NCI-H2196 treated with DMSO at 0.1 percent for 48 hours (cell line): ENCODE measurements around the gene ZMIZ1.

Experiments used
- DNase-seq: peaks from one replicate; lab custom pipeline; 2025; ENCODE audit not compliant: unreplicated experiment; lab: John Stamatoyannopoulos, UW

The ZMIZ1 gene

GRCh38 chr10:79299397-79300241 is 230.9 kb downstream of the ZMIZ1 start:
- DNase-seq, result no peak

GRCh38 chr10:79300711-79301110 is 231.9 kb downstream of the ZMIZ1 start:
- no peak for DNase-seq

GRCh38 chr10:79301754-79302530 is 233.2 kb downstream of the ZMIZ1 start:
- no peak for DNase-seq

GRCh38 chr10:79303631-79304478 is 235.1 kb downstream of the ZMIZ1 start:
- DNase-seq, result no peak

DNA sequence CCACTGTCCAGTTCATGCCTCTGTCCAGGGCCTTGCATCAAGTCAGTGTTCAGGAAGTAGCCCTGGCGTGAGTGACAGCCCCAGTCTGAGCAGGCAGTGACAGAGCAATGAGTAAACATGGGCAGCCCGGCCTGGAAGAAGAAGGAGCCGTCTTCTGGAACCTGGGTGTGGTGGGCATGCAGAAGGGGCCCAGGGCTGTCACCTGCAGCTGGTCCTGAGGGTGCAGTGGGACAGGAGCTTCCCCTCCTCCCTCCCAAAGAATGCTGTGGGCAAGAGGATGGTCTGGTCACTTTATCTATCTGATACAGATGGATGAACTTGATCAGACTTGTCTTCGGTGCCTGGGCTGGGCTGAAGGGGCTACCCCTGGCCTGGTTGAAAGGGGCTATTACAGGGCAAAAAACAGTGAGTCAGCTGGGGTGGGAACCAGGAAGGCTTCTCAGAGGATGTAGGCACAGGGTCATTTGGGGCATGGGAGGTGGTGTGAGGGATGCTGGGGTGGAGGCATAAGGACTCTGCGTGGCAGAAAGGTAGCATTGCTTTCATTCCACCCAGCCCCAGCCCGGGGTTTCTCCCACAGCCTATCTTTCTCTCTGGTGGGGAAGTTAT is 235.8 kb downstream of the ZMIZ1 start:
- no peak for DNase-seq

DNA sequence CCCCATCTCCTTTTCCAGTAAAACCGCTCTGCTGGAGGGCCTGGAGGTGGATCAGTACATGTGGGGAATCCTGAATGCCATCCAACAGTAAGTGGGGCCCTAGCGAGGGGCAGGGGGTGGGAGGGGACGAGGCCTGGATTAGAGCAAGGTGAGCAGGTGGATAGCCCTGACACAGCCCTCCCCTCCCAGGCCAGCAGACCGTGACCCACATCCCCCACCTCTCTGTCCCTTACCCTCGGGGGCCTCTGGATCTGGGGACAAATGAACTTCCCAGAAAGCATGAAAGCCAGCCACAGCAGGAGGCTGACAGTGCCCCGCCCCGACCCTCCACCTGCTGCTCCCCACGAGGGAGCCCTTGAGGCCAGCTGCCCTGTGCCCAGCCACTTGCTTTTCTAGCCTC is 236.7 kb downstream of the ZMIZ1 start:
- no peak for DNase-seq

- no peak for DNase-seq
Observed at GRCh38 chr10:79305988-79306387, 237.2 kb downstream of the ZMIZ1 start.

- DNase-seq, result no peak
Observed at GRCh38 chr10:79306644-79307220, 238.0 kb downstream of the ZMIZ1 start.

DNA sequence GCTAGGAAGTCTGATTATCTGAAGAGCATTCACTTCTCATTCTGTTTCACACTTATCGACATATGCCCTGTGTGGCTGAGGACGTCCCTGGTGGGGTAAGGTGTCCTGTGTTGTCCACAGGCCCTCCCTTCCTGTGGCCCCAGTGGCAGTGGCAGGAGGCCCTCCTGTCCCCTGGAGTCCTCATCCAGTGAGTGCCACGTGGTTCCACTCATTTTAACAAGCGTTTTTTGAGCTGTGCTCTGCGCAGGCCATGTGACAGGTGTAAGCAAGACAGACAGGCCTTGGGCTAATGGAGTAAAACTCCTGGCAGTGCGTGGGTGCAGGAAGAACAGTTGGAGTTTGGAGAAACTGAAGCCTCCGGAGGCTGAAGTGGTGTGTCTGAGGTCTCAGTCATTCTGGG is 239.2 kb downstream of the ZMIZ1 start:
- DNase-seq, result no peak

GRCh38 chr10:79308969-79309665 is 240.4 kb downstream of the ZMIZ1 start:
- DNase-seq, result no peak

- no peak for DNase-seq
Observed at GRCh38 chr10:79310200-79310865, 241.6 kb downstream of the ZMIZ1 start.

DNA sequence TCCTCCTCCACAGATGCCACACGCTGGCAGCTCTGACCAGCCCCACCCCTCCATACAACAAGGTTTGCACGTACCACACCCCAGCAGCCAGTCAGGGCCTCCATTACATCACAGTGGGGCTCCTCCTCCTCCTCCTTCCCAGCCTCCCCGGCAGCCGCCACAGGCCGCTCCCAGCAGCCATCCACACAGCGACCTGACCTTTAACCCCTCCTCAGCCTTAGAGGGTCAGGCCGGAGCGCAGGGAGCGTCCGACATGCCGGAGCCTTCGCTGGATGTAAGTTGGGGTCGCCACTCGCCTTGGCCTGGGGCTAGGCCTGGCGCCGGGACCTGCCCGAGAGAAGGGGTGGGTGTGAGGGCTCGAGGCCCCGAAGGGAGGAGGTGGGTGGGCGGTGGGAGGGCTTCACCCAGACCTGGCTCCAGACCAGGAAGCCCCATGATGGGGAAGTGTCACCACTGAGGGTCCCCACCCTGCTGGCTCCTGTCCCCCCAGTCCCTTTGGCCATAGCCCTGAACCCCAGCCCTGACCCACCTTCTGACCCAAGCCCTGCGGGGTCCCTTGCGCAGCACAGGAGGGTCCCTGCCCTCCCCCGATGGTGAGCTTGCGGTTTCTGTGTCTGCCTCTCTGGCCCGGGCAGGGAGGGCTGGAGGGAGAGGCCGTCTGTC is 242.3 kb downstream of the ZMIZ1 start:
- no peak for DNase-seq

DNA sequence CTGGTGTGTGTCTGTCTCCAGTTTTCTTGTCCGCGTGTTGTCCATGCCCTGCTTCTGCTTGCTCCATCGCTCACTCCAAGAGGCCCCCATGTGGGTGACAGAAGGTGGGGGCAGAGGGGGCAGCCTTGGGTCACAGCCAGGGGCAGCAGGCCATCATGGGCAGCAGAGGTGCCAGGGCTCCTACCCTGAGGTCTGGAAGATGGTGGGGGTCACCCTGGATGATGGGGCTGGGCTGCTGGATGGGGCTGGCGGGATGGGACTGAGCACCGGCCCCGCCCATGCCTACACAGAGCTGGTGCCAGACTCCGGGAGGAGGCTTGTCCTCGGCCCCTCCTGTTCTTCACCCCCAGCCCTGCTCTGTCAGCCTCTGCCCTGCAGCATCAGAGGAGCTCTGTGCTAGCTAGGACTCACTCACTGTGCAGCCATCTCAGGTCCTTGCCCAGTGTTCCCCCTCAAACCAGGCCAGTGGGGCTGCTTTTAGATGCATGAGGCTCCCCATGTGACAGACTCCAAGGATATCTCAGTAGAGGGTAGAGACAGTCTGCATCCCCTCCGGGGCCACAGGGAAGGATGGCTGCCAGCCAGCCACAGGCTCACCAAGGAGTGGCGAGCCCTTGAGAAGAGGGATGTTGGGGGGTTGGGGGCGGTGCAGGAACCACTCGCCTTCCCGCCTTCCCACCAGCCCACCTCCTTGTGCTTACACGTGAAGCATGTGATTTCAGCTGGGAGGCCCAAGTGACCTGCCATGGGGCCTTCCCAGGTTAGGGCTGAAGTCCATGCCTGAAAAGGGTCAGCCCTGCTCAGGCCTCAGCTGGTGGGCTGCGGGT is 243.0 kb downstream of the ZMIZ1 start:
- no peak for DNase-seq

DNA sequence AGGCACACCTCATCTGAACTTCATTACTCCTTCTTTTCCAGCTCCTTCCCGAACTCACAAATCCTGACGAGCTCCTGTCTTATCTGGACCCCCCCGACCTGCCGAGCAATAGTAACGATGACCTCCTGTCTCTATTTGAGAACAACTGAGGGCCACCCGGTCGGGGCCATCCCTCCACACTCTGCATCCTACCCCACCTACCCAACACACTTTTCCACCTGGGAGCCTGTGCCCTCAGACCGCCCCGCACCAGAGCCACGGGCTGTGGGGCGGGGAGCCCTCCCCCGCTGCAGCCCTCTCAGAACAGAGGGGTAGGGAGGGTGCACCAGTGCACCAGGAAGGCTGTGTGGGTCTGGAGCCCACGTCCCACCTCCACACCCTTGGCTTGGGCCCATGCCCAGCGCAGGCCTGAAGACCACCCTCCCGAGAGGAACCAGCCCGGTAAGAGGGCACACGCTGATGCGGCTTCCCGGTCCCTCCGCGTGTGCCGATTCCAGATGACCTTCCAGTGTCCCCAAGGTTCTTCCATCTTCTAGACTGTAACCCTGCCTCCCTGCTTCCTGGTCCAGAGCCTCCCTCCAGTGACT is 243.9 kb downstream of the ZMIZ1 start:
- DNase-seq, result no peak

- DNase-seq, result no peak
Observed at GRCh38 chr10:79313320-79313719, 244.6 kb downstream of the ZMIZ1 start.

GRCh38 chr10:79313911-79314439 is 245.2 kb downstream of the ZMIZ1 start:
- no peak for DNase-seq
